HCT116 (cell line): Measurements from ENCODE around the gene MAML1.

Experiments used
- CBX3 ChIP-seq: IDR thresholded peaks from 2 replicates; pipeline ENCODE4 v1.6.1; 2012; ENCODE audit warnings: low read depth
- CTCF ChIP-seq, 3 experiments: fragments of 200-600 bp in 1 of 3; sonication (generic) in 1 of 3; IDR thresholded peaks in 2 of 3; conservative IDR thresholded peaks in 1 of 3; 2 replicates each; pipeline ENCODE4 v1.5.1; 2012 to 2017; ENCODE audit warnings: low read depth in 2 of 3, low read length in 2 of 3, antibody characterized with exemption in 1 of 3, borderline replicate concordance in 1 of 3, control low read depth in 1 of 3, mild to moderate bottlenecking in 1 of 3, mixed read lengths in 1 of 3, mixed run types in 1 of 3, moderate library complexity in 1 of 3; ENCODE audit not compliant: insufficient read depth in 1 of 3
- FOSL1 ChIP-seq: IDR thresholded peaks from 2 replicates; pipeline ENCODE4 v1.6.1; 2012; ENCODE audit warnings: low read depth
- POLR2AphosphoS5 ChIP-seq: IDR thresholded peaks from 2 replicates; pipeline ENCODE4 v1.6.1; 2011; ENCODE audit warnings: mild to moderate bottlenecking, low read depth, low read length, moderate library complexity
- RAD21 ChIP-seq: IDR thresholded peaks from 2 replicates; pipeline ENCODE4 v1.6.1; 2012; ENCODE audit warnings: low read depth, mild to moderate bottlenecking

- TF ChIP-seq RAD21 (no peak), CTCF (IDR thresholded peaks at IDR 0.05 in 2 of 3, conservative IDR thresholded peaks at IDR 0.05 in 1 of 3; ENCODE audit: borderline replicate concordance in 1 of 3, insufficient read depth in 1 of 3, low read depth in 2 of 3, low read length in 2 of 3) (no peak), CBX3 (no peak), POLR2AphosphoS5 (no peak), FOSL1 (no peak)
Measured at GRCh38 chr5:179812135-179812825, 79.7 kb downstream of the MAML1 start.
